HG02678 (cell line): ENCODE results near the gene SLC16A11.
"Not testable (repeated sequence)": the region's sequence is repeated elsewhere in the genome, so short reads cannot be mapped to it uniquely, and the experiment has no call there.

Experiments used
- ATAC-seq: cut with Tn5 transposase; IDR thresholded peaks from one replicate; pipeline ENCODE4 v1.9.1; 2021; ENCODE audit warnings: mild to moderate bottlenecking, moderate library complexity; ENCODE audit not compliant: unreplicated experiment

Gene SLC16A11

GRCh38 chr17:7011942-7012254 is 32.0 kb downstream of the SLC16A11 start:
- ATAC-seq, result no peak

- ATAC-seq, result no peak
Measured at GRCh38 chr17:7011415-7011814, 32.5 kb downstream of the SLC16A11 start.

- no peak for ATAC-seq
Measured at GRCh38 chr17:7010523-7010922, 33.4 kb downstream of the SLC16A11 start.

- no peak for ATAC-seq
Measured at GRCh38 chr17:7007143-7007542, 36.7 kb downstream of the SLC16A11 start.

- no peak for ATAC-seq
Measured at GRCh38 chr17:7005716-7006115, 38.2 kb downstream of the SLC16A11 start.

GRCh38 chr17:7004398-7005253 is 39.3 kb downstream of the SLC16A11 start:
- ATAC-seq, result no peak

GRCh38 chr17:7003745-7004144 is 40.1 kb downstream of the SLC16A11 start:
- no peak for ATAC-seq

- no peak for ATAC-seq
Measured at GRCh38 chr17:7002288-7003047, 41.4 kb downstream of the SLC16A11 start.

GRCh38 chr17:7001318-7001961 is 42.5 kb downstream of the SLC16A11 start:
- no peak for ATAC-seq

GRCh38 chr17:6998855-6999508 is 44.9 kb downstream of the SLC16A11 start:
- no peak for ATAC-seq

- ATAC-seq, result no peak
Measured at GRCh38 chr17:6997171-6997570, 46.7 kb downstream of the SLC16A11 start.

- no peak for ATAC-seq
Measured at GRCh38 chr17:6996256-6997011, 47.5 kb downstream of the SLC16A11 start.

GRCh38 chr17:6995500-6996255 is 48.2 kb downstream of the SLC16A11 start, which contains the start of gene ALOX12:
TSS of gene ALOX12 (plus strand) at chr17:6996049. CDS start at chr17:6996118, 69 bp downstream.
- no peak for ATAC-seq

- no peak for ATAC-seq
Measured at GRCh38 chr17:6994666-6995256, 49.1 kb downstream of the SLC16A11 start.

- no peak for ATAC-seq
Measured at GRCh38 chr17:6994118-6994598, 49.7 kb downstream of the SLC16A11 start.

- ATAC-seq, result not testable (repeated sequence)
Measured at GRCh38 chr17:6993613-6994056, 50.3 kb downstream of the SLC16A11 start.
